K562 (cell line): ENCODE data around the gene FOXK2.
"Not testable (repeated sequence)": the region's sequence is repeated elsewhere in the genome, so short reads cannot be mapped to it uniquely, and the experiment has no call there.

Experiments
- CUX1 ChIP-seq: fragments of 200-800 bp; sonication (Bioruptor generic); IDR thresholded peaks from 2 replicates; pipeline ENCODE4 v1.6.1; 2016; ENCODE audit warnings: missing genetic modification characterization, missing compliant biosample characterization
- ETS1 ChIP-seq: conservative IDR thresholded peaks from 2 replicates; pipeline ENCODE4 v1.6.1; 2011; ENCODE audit warnings: low read depth, mild to moderate bottlenecking, low read length; ENCODE audit not compliant: control insufficient read depth
- EZH2 ChIP-seq: IDR thresholded peaks from 2 replicates; pipeline ENCODE4 v1.6.1; 2012; ENCODE audit warnings: low read depth, mild to moderate bottlenecking, inconsistent platforms, low read length, borderline replicate concordance
- HDAC3 ChIP-seq: fragments of 450-650 bp; IDR thresholded peaks from 2 replicates; pipeline ENCODE4 v1.6.1; 2018; ENCODE audit warnings: borderline replicate concordance, mild to moderate bottlenecking, moderate library complexity; ENCODE audit not compliant: partially characterized antibody
- JUNB ChIP-seq: fragments of 450-650 bp; formaldehyde crosslinking; conservative IDR thresholded peaks from 2 replicates; pipeline ENCODE4 v1.4.0; 2020; ENCODE audit warnings: mild to moderate bottlenecking
- MEF2D ChIP-seq: conservative IDR thresholded peaks from 2 replicates; pipeline ENCODE4 v1.6.1; 2016; ENCODE audit warnings: low read depth, missing genetic modification characterization, missing compliant biosample characterization
- NR0B1 ChIP-seq: fragments of 450-650 bp; IDR thresholded peaks from one replicate; pipeline ENCODE4 v1.6.1; 2018; ENCODE audit warnings: mild to moderate bottlenecking, moderate library complexity; ENCODE audit not compliant: partially characterized antibody
- RAD21 ChIP-seq, 2 experiments: fragments of 250-450 bp in 1 of 2; fragments of 450-650 bp in 1 of 2; sonication (Bioruptor Pico) in 1 of 2; formaldehyde crosslinking in 1 of 2; IDR thresholded peaks in 1 of 2; conservative IDR thresholded peaks in 1 of 2; 2 replicates each; pipeline versions ENCODE4 v1.4.0 to v1.8.0; 2020 to 2022; ENCODE audit warnings: mild to moderate bottlenecking in 2 of 2, moderate library complexity in 1 of 2
- TSHZ1 ChIP-seq: fragments of 250-450 bp; sonication (Bioruptor Pico); IDR thresholded peaks from 2 replicates; pipeline ENCODE4 v1.4.0; 2020; ENCODE audit warnings: mild to moderate bottlenecking, moderate library complexity
- ZNF561 ChIP-seq: fragments of 450-650 bp; formaldehyde crosslinking; conservative IDR thresholded peaks from 2 replicates; pipeline ENCODE4 v1.4.0; 2020; ENCODE audit warnings: mild to moderate bottlenecking, moderate library complexity

GRCh38 chr17:82557510-82557909, 38.0 kb downstream of the FOXK2 start:
- not testable (repeated sequence) for TF ChIP-seq ZNF561 (CRISPR knock-in tag); MEF2D (tag); NR0B1; EZH2; JUNB; TSHZ1 (CRISPR knock-in tag); CUX1 (CRISPR knock-in tag); HDAC3; RAD21 (CRISPR knock-in tag; conservative IDR thresholded peaks at IDR 0.05 in 1 of 2, IDR thresholded peaks at IDR 0.05 in 1 of 2); ETS1
